SU-DHL-6 (cell line): ENCODE results near the gene CLTB.

Experiments
- H2AFZ ChIP-seq: fragments of 200-600 bp; sonication (generic); 2 replicates; pipeline ENCODE4 v1.6.1; 2014; ENCODE audit warnings: low read depth, mild to moderate bottlenecking, moderate library complexity, mixed read lengths, antibody characterized with exemption, low read length; ENCODE audit not compliant: severe bottlenecking
- H3F3A ChIP-seq: fragments of 200-600 bp; shearing (Covaris generic); 2 replicates; pipeline ENCODE4 v1.6.0; 2016; ENCODE audit warnings: antibody characterized with exemption, mild to moderate bottlenecking; ENCODE audit not compliant: insufficient read depth
- H3K27ac ChIP-seq: fragments of 200-600 bp; sonication (generic); 2 replicates; pipeline ENCODE4 v1.5.1; 2016; ENCODE audit warnings: low read depth, mild to moderate bottlenecking, low read length, moderate library complexity, mixed read lengths
- H3K27me3 ChIP-seq: fragments of 200-600 bp; sonication (generic), shearing (Covaris generic); 2 replicates; pipeline ENCODE4 v1.6.0; 2014; ENCODE audit warnings: mild to moderate bottlenecking, low read length
- H3K36me3 ChIP-seq: fragments of 200-600 bp; sonication (generic); 2 replicates; pipeline ENCODE4 v1.6.1; 2014; ENCODE audit warnings: mild to moderate bottlenecking, low read length, mixed read lengths
- H3K4me2 ChIP-seq: fragments of 300-600, 200-600 bp; shearing (Covaris generic), sonication (generic); 2 replicates; pipeline ENCODE4 v1.6.0; 2014; ENCODE audit warnings: low read length, low read depth, mild to moderate bottlenecking; ENCODE audit not compliant: poor library complexity, severe bottlenecking
- H3K4me3 ChIP-seq: fragments of 200-600 bp; sonication (generic); 2 replicates; pipeline ENCODE4 v1.5.1; 2014; ENCODE audit warnings: antibody characterized with exemption, low read length, mild to moderate bottlenecking, mixed read lengths; ENCODE audit not compliant: insufficient read depth, poor library complexity, severe bottlenecking
- H3K79me2 ChIP-seq: fragments of 200-600 bp; sonication (generic); 2 replicates; pipeline ENCODE4 v1.6.1; 2014; ENCODE audit warnings: mild to moderate bottlenecking, low read length, moderate library complexity; ENCODE audit not compliant: insufficient read depth
- H3K9ac ChIP-seq: fragments of 200-600 bp; sonication (generic); 2 replicates; pipeline ENCODE4 v1.7.0; 2014; ENCODE audit warnings: mild to moderate bottlenecking, low read length
- H3K9me2 ChIP-seq: fragments of 200-600 bp; sonication (generic); replicated peaks from 2 replicates; pipeline ENCODE4 v1.6.1; 2014; ENCODE audit warnings: low read length; ENCODE audit not compliant: insufficient read depth
- H3K9me3 ChIP-seq: fragments of 200-600 bp; sonication (generic); 2 replicates; pipeline ENCODE4 v1.6.1; 2014; ENCODE audit warnings: low read length, mixed read lengths; ENCODE audit not compliant: insufficient read depth
- H4K20me1 ChIP-seq: fragments of 200-600 bp; sonication (generic); 2 replicates; pipeline ENCODE4 v1.6.1; 2014; ENCODE audit warnings: low read depth, mild to moderate bottlenecking, antibody characterized with exemption, low read length, moderate library complexity, mixed read lengths
- CTCF ChIP-seq: fragments of 200-600 bp; sonication (generic); IDR thresholded peaks from one replicate; pipeline ENCODE4 v1.5.1; 2017; ENCODE audit warnings: antibody characterized with exemption, mild to moderate bottlenecking, low read length, moderate library complexity; ENCODE audit not compliant: insufficient read depth, poor library complexity, severe bottlenecking
- EZH2phosphoT487 ChIP-seq: fragments of 200-600 bp; sonication (generic), shearing (Covaris generic); conservative IDR thresholded peaks from 2 replicates; pipeline ENCODE4 v1.6.1; 2018; ENCODE audit warnings: mild to moderate bottlenecking, antibody characterized with exemption, low read length, moderate library complexity, mixed read lengths

CLTB gene

GRCh38 chr5:176447978-176448608, 31.8 kb upstream of the CLTB start, which contains the start of gene FAF2:
Gene FAF2, plus strand, starts transcription at chr5:176448385. Its CDS starts 23 bp downstream, at chr5:176448408.
- Histone ChIP-seq H3K9me3 (no peaks in the 10 kb centered on the region), H3K36me3 (no peaks in the 10 kb centered on the region), H3K27me3 (no peaks in the 10 kb centered on the region), H3K27ac (peak within 1 kb of the TSS; percentile 48), H3F3A (no peaks in the 10 kb centered on the region), H4K20me1 (no peaks in the 10 kb centered on the region), H3K4me2 (peak within 1 kb of the TSS; percentile 79), H3K4me3 (peak within 1 kb of the TSS; percentile 99), H3K9me2 (no peaks in the 10 kb centered on the region), H3K9ac (peak within 1 kb of the TSS; percentile 89), H2AFZ (peak within 1 kb of the TSS; percentile 99), H3K79me2 (peaks cover 43% of the 10 kb centered on the region)
- TF ChIP-seq CTCF, result peak; percentile 98
- no peak for TF ChIP-seq EZH2phosphoT487

GRCh38 chr5:176447591-176447977, 31.2 kb upstream of the CLTB start:
- Histone ChIP-seq H3K27me3 (no peaks in the 10 kb centered on the region), H4K20me1 (no peaks in the 10 kb centered on the region), H3K4me3 (peak overlapping the region; percentile 99), H2AFZ (peak overlapping the region; percentile 99), H3K27ac (0 out of 2 replicates have a peak overlapping the region, but pooled peaks have one; percentile 14), H3K79me2 (peaks cover 39% of the 10 kb centered on the region), H3K4me2 (peak overlapping the region; percentile 79), H3K9ac (peak overlapping the region; percentile 89), H3F3A (no peaks in the 10 kb centered on the region), H3K9me3 (no peaks in the 10 kb centered on the region), H3K9me2 (no peaks in the 10 kb centered on the region), H3K36me3 (no peaks in the 10 kb centered on the region)
- TF ChIP-seq CTCF (no peak), EZH2phosphoT487 (no peak)

- H3K4me3 ChIP-seq, result peak overlapping the region; percentile 99
- no peaks in the 10 kb centered on the region for H3K9me2 ChIP-seq
- peak overlapping the region; percentile 99 for H2AFZ ChIP-seq
- peak overlapping the region; percentile 79 for H3K4me2 ChIP-seq
- H3K79me2 ChIP-seq, result peaks cover 33% of the 10 kb centered on the region
- peak overlapping the region; percentile 89 for H3K9ac ChIP-seq
- no peak overlapping the region for H3K27ac ChIP-seq
- H3K27me3 ChIP-seq, result no peaks in the 10 kb centered on the region
- H3K9me3 ChIP-seq, result no peaks in the 10 kb centered on the region
- no peak for TF ChIP-seq CTCF
- no peak for TF ChIP-seq EZH2phosphoT487
- no peaks in the 10 kb centered on the region for H4K20me1 ChIP-seq
- H3F3A ChIP-seq, result no peaks in the 10 kb centered on the region
- H3K36me3 ChIP-seq, result no peaks in the 10 kb centered on the region
Measured at GRCh38 chr5:176446884-176447590, 30.7 kb upstream of the CLTB start.
